WI38 (cell line): ENCODE data around the gene OCSTAMP.

Source experiments
- H3K4me3 ChIP-seq: 2 replicates; pipeline ENCODE4 v1.5.1; 2011; ENCODE audit warnings: low read depth, mild to moderate bottlenecking, control low read depth, low read length
- TF ChIP-seq, protein P1 (sequence below): IDR thresholded peaks from 2 replicates; pipeline ENCODE4 v1.5.1; 2012; ENCODE audit warnings: low read depth, mild to moderate bottlenecking, control low read depth, low read length

Gene OCSTAMP

DNA sequence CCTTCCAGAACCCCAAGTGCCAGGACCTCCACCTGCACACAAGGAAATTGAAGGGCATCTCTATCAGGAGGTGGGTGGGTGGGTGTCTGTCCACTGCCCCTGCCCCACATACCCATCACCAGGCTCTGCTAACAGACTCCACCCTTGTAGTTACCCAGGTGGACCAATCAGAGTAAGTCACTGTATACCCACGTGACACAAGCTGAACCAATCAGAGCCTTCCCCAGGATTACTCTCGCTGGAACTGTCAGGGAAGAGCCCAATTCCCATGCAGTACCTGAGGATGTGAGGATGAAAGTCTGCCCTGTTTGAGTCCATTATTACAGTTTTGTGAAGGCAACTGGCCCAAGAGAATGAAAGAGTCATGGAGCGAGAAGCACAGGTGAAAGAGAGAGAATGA, 4.2 kb downstream of the OCSTAMP start:
- TF ChIP-seq, protein P1, sequence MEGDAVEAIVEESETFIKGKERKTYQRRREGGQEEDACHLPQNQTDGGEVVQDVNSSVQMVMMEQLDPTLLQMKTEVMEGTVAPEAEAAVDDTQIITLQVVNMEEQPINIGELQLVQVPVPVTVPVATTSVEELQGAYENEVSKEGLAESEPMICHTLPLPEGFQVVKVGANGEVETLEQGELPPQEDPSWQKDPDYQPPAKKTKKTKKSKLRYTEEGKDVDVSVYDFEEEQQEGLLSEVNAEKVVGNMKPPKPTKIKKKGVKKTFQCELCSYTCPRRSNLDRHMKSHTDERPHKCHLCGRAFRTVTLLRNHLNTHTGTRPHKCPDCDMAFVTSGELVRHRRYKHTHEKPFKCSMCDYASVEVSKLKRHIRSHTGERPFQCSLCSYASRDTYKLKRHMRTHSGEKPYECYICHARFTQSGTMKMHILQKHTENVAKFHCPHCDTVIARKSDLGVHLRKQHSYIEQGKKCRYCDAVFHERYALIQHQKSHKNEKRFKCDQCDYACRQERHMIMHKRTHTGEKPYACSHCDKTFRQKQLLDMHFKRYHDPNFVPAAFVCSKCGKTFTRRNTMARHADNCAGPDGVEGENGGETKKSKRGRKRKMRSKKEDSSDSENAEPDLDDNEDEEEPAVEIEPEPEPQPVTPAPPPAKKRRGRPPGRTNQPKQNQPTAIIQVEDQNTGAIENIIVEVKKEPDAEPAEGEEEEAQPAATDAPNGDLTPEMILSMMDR = no peak
- H3K4me3 ChIP-seq = no peak overlapping the region

DNA sequence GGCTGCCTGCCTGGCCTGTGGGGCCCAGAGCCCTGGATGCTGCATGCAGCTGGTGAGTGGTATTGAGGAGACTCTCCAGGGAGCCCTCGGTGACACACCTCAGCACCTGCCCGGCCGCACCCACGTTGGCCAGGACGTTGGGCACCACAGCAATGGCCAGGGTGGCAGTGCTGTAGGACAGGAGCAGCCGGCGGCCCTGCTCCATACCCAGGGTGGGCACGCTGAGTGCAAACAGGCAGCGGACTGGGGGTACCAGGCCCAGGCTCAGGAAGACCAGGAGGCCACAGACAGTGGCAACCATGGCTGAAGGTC, 4.7 kb downstream of the OCSTAMP start:
- TF ChIP-seq, protein P1 = no peak
- no peak overlapping the region for H3K4me3 ChIP-seq

DNA sequence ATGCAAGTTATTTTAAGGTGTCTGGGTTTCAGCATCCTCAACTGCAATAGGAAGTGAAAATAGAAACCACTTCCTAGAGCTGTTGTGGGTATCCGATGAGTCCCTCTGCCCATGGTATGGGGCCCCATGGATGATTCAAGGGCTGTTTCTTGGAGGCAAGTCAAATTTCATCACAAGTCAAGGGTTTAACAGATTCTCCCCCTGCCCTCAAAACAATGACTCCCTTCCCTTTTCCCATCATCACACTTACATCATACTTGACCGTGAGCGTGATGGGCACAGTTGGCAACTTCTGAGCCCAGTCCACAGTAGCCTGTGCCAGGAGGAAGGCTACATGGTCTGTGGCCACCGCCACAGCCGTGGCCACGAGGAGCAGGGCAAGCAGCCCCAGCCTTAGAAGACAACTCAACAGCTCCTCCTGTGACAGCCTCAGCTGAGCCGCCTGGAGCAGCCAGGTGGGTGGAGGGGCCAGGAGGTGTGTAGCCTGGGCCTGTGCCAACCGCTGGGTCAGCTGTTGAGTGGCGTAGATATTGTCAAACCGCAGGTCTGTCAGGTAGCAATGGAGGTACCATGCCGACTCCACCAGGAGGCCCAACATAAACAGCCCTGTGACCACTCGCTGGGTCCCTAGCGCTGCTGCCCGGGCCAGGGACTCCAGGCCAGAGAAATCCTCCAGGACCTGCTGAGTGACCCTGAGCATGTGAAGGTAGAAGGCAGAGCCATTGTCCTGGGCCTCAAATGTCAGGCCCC, 5.2 kb downstream of the OCSTAMP start:
- H3K4me3 ChIP-seq = no peak overlapping the region
- TF ChIP-seq, protein P1 = no peak

DNA sequence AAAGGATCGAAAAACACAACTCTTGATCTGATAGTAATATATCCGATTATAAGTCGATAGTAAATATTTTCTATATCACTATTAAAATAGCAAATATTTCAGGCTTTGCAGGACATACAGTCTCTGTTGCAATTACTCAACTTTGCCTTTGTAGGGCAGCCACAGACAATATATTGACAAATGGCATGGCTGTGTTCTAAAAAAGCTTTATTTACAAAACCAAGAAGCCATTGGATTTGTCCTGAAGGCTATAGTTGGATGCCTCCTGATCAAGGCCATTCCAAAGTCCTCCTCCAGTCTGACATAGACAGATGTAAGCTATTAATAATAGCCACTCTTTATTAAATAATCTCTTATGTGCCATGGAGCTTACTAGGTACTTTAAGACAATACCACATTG, 5.9 kb downstream of the OCSTAMP start:
- H3K4me3 ChIP-seq = no peak overlapping the region
- TF ChIP-seq, protein P1 = no peak

DNA sequence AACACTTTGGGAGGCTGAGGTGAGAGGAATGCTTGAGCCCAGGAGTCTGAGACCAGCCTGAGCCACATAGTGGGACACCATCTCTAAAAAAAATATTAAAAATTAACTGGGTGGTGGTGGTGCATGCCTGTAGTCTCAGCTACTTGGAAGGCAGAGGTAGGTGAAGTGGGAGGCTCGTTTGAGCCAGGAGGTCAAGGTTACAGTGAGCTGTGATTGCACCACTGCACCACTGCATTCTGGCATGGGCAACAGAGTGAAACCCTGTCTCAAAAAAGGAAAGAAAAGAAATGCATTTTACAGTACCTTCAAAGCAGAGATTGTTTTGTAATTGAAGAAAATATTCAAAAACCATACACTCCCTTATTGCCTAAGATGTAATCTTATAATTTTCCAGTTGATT, 6.5 kb downstream of the OCSTAMP start:
- TF ChIP-seq, protein P1 = no peak
- no peak overlapping the region for H3K4me3 ChIP-seq

DNA sequence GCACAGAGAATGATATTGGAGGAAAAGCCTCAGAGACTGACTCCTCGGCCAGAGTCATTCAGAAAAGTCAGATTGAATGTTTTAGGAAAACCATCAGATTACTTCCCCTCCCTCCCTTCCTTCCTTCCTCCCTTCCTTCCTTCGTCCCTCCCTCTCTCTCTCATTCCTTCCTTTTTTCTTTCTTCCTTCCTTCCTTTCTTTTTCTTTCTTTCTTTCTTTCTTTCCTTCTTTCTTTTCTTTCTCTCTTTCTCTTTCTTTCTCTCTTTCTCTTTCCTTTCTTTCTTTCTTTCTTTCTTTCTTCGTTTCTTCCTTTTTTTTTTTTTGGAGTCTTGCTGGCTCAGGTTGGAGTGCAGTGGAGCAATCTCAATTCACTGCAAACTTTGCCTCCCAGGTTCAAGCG, 7.4 kb downstream of the OCSTAMP start:
- TF ChIP-seq, protein P1 = no peak
- no peak overlapping the region for H3K4me3 ChIP-seq

DNA sequence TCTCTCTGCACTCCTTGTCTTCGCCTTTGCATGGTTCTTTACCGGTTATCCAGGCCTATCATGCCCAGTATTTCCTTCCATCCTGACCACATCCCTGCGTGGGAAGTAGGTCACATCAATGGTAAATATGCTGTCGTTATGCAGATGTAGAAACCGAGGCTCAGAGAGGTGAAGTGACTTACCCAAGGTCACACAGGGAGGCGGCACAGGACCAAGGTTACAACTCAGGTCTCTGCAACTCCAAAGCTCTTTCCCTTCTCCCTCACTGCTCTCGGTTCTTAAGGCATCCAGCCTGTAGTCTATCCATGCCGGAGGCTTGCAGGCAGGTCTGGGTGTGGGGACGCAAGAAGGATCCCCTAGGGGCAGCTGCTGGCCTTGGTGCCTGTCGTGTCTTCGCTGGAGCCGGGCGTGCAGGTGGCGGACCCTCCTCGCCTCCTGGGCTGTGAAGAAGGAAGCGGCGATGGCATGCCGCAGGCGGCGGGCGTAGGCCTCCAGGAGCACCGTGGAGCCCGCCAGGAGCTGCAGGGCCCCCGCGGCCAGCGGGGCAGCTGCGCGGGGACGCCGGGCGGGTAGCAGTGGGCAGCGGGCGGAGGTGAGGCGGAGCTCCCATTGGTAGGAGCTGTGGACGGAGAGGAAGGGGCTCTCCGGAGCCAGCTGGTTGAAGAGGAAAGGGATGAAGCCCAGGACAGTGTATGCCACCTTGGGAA, 9.1 kb downstream of the OCSTAMP start:
- TF ChIP-seq, protein P1 = no peak
- H3K4me3 ChIP-seq = no peak overlapping the region
